NCI-H1048 (cell line): ENCODE results near the gene KIF1B.

Source experiments
- DNase-seq: peaks from one replicate; lab custom pipeline; 2025; lab: John Stamatoyannopoulos, UW

Gene KIF1B

DNA sequence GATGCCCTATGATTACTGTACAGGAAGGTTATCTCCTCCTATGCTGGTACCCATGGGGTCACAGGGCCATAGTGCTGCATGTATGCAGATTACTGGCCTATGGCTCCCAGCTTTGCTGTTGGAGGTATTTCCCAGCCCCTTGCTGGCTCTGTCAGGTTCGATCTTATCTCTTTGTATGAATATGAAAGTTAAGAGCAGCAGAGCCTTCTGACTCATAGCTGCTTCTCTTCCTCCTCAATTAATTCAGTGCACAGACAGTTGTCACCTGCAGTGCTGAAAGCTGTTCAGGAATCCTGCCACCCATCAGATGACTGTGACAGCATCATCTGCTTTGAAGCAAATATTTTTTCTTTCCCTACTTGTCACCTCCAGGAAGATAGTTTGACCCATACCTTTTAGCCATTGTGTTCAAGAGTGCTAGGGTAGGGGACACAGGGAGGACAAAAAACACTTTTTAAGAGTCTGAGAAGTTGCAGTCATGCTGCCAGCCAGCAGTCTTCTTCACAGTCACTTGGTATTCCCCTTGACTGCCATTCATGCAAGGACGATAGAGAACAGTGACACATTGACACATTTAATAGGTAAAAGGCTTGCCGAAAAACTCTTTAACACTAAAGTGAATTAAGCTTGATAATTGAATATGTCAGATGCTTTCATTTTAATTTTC is 73.1 kb downstream of the KIF1B start:
- DNase-seq, result no peak

DNA sequence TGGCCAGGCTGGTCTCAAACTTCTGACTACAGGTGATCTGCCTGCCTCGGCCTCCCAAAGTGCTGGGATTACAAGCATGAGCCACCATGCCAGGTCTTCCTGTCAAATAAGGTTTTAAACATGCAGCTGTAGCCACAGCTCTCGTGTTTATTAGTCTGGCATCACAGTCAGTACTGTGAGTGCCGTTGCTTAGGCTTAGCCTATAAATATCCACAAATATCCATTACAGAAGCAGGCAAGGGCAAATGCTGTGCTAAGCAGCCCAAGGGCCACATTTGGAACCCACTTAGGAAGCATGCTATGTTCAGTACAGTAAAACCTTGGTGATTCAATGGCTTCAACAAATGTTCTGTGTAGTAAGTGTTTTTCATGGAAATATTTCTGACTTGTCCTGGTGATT is 75.9 kb downstream of the KIF1B start:
- DNase-seq, result no peak

DNA sequence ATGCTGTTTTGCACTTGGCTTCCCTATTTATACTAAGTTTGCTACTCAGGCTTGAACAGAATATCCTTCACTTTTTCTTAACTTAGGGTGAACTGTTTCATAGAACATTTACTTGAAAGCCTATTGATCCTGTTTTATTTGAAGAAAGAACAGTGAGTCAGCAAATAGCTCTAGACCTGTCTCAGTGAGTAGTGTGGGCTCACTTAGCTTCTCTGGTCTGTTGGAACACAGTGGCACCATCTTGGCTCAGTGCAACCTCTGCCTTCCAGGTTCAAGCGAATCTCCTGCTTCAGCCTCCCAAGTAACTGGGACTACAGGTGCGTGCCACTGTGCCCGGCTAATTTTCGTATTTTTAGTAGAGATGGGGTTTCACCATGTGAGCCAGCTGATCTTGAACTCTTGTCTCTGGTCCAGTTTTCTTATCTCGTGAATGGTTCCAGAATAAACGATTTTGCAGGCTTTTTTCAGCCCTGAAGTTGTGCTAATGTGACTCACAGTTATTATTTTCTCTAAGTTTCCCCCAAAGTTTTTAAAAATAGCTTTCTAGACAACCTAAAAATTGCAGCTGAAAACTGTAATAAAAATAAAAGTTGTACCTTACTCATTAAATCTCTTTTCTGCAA is 76.8 kb downstream of the KIF1B start:
- DNase-seq, result no peak

DNA sequence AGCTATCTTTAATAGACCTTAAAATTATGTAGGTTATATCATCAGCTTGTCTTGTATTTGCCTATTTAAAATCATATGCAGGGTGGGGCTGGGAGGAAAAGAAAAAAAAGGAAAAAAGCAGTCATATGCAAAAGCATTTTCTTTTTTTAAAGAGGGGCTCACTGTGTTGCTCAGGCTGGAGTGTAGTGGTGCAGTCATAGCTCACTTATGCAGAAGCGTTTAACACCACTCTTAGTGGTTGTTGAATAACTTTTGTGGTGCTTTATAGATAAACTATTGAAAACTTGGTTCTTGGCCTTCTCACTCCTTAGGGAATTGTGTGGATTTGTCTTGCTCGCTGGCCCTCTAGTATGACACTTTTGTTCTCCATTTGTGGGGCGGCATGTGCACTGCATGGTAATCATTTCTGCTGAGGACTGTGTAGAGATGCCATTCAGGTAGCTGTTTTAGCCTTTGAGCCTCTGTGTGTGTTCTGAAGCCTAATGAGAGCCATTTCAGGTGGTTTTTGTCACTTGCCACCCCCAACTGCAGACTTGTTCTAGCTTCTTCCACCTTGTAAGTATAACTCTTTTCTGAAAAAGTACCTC is 77.8 kb downstream of the KIF1B start:
- no peak for DNase-seq

DNA sequence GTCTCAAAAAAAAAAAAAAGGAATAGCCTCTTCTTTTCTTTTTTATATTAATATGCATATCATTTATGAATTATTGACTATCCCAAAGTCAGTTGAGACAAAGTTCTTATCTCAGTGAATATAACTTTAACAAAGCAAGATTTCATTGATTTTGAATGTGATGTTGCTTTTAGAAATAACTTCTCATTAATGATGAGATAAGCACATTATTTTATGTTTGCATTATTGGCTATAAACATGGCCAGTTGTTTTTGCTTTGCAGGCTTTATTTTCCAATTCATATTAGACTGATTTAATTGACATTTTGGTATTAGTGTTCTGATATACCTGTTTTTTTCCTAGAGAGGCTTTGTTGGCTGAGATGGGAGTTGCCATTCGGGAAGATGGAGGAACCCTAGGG is 81.3 kb downstream of the KIF1B start:
- no peak for DNase-seq

DNA sequence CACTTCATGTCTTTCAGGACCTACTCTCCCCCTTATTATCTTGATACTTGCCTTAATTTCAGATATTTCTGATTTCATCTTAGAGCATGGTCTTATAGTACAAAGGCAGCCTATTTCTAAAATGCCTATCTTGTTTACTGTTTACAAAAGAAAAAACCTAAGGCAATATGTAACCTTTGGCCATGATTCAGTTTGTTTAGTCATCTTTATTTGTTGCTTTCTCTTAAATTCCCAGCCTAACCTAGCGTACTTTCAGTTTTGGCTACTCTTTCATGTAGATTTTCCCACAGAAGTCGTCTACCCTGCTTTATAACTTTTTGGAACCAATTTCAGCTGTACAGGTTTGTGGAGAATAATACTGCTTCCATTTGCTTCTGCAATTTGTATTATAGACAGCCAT is 81.8 kb downstream of the KIF1B start:
- no peak for DNase-seq

DNA sequence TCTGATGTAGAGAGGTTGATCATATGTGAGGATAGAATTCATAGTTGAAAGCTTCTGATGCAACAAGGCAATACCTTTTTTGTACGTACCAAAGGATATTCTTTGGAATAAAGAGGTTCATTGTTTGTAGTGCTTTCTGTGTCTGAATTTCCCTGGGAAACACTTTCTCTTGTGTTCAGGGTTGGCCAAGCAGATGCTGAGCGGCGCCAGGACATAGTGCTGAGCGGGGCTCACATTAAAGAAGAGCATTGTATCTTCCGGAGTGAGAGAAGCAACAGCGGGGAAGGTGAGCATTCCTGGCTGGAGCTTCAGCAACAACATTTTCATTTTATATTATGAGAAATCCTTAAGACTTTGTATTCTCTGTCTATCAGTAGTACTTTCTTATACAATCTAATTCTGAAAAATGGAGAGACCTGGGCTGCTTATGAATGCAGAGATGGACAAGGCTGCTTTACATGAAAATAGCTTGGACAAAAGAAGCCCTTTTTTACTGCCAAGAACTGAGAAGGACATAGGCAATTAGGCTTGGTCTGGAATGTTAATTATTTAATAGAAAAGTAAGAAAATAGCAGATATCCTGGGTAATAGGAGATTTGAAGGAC is 85.2 kb downstream of the KIF1B start:
- DNase-seq, result peak; percentile 22

DNA sequence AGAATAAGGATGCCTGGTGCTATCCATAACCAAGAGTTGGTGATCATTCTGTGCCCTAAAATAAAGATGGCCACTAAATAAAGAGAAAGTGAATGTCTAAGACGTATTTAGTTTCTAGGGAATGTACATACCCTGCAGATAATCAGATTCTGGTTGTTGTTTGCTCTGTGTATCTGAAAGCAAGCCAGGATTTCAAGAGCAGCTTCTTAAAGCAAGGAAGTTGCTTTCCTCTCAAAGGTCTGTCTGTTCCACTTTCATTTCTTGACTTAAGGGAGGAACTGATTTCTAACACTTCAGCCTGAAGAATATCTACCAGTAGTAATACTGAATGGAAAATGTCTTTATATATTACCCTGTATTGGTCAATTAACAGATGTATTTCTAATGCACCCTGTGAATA is 88.8 kb downstream of the KIF1B start:
- DNase-seq, result no peak

DNA sequence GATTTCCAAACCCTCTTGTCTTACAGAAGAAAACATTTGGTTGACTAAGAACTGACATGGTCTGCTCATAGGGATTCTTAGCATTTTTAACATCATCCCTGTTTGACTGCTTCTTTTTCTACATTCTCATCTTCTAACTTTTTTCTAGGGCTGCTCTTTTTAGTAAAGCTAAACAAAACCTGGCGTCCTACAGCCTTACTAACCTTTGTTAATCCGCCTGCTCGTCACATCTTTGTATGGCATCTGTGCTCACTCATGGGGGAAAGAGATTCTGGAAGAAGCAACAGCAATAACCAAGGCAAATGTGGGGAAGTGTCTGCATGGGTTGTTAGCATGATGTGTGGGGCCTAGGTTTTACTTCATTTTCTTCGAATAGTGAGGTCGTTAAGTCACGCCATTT is 92.0 kb downstream of the KIF1B start:
- DNase-seq, result no peak

DNA sequence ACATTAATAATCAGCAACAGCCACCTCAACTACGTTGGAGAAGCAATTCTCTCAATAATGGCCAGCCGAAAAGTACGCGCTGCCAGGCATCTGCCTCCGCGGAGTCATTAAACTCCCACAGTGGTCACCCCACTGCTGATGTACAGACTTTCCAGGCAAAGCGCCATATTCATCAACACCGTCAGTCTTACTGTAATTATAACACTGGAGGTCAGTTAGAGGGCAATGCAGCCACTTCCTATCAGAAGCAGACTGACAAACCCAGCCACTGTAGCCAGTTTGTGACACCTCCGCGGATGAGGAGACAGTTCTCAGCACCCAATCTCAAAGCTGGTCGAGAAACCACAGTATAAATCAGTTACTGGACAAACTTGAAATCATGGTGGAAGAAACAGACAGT is 93.9 kb downstream of the KIF1B start:
- DNase-seq, result no peak

DNA sequence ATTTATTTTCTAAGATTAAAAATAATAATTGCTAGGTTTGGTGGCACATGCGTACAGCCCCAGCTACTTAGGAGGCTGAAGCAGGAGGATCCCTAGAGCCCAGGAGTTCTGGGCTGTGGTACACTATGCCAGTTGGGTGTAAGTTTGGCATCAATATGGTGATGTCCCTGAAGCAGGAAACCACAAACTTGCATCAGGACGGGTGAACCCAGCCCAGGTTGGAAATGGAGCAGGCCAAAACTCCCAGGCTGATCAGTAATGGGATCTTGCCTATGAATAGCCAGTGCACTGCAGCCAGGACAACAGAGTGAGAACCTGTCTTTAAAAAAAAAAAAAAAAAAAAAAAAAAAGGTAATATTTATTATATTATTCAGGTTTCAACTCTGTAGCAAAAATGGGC is 96.1 kb downstream of the KIF1B start:
- DNase-seq, result no peak

DNA sequence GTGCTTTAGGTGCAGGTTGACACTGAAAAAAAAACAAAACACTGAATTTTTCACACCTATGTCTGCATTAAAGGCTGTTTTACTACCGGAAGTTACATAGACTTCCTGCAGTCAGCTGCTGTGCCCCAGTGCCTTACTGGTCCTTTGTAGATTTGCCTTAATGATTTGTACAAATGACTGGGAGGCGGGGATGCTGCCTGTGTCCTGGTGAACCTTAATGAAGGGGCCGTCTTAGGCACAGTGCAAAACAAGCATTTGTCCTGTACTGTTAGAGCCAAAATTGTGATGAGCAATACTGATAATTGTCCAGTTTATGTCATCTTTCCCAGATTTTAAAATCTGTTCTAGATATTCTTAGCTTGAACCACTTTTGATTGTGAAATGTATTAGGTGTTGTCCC is 97.6 kb downstream of the KIF1B start:
- DNase-seq, result no peak

DNA sequence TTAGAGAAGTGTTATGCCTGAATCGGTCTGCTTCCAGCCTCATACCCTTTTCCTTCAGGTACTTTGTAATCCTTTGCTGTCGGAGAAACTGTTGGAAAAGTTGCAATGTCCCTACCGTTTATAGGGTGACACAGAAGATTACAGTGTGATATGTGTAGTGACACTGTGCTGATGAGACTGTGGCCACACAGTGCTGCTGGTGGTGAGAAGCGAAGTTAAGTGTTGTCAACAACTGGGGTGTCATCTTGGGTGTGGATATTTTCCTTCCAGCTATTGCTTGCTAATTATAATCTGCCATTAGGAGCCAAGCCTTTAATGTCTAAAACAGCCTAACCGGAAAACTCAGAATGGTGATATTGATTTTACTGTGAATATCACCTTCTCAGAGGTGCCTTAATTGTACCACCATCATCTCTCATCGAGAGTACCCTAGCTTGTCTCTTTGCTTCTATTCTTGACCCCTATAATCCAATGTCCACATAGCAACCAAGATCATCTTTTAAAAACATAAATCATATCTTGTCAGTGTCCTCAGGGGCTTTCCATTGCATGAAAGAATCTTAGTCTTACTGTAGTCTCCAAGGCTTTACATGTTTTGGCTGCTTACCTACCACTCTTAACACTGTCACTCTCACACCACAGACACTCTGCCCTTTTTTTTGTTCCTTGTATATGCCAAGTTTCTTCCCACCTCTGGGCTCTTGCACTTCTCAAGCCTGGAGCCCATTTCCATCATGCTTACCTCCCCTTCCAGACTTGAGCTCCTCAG is 99.1 kb downstream of the KIF1B start:
- no peak for DNase-seq

DNA sequence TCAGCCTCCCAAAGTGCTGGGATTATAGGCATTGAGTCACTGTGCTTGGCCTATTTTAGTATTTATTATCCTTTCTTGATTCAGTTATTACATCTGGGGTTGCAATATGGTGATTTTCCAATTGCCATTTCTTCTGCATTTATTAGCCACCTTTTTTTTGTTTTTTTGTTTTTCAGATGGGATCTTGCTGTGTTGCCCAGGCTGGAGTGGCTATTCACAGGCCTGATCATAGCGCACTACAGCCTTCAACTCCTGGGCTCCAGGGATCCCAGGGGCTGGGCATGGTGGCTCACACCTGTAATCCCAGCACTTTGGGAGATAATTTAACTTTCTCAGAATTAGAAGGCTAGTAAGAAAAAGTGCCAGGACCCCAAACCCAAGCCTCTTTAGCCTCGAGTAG is 106.4 kb downstream of the KIF1B start:
- DNase-seq, result no peak

DNA sequence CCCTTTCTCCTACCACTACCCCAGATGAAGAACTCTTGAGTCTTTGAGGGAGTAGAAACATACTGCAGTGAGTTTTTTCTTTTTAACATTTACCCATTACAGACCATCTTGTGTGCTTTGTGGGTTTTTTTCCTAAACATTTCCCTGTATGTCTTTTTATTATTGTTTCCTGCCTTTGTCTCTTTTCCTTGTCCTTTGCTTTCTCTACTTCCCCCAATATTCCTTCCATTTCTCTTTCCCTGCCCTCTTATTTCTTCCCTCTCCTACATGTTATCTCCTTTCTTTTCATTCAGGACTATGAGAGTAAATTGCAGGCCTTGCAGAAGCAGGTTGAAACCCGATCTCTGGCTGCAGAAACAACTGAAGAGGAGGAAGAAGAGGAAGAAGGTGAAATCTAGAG is 109.4 kb downstream of the KIF1B start:
- no peak for DNase-seq

DNA sequence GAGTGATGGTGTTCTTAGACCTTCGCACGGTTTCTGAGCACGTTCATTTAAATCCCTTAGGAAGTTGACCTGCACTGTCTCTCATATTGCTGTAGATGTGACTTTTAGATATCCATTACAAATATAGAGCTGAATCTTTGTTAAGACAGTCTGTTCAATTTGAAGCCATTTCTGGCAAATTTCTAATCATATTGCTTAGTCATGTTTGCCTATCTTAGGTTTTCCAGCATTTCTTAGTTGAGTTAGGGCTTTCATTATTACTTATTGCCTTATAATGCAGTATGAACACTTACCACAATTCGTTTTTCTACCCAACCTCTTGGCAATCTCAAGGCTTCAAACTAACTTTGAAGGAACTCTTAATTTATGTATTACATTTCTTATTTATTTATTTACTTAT is 110.0 kb downstream of the KIF1B start:
- DNase-seq, result no peak

DNA sequence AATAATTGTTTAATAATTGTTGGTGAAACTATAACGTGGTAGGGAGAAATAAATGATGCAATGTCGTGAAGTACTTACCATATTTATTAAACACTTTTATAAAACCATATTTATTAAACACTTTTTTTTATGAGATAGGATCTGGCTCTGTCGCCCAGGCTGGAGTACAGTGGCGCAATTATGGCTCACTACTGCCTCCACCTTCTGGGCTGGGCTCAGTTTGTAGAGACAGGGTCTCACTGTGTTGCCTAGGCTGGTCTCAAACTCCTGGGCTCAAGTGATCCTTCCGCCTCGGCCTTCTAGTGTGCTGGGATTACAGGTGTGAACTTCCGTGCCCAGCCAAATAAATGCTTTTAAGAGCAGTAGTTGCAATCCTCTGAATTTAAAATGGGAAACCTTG is 112.5 kb downstream of the KIF1B start:
- DNase-seq, result no peak

DNA sequence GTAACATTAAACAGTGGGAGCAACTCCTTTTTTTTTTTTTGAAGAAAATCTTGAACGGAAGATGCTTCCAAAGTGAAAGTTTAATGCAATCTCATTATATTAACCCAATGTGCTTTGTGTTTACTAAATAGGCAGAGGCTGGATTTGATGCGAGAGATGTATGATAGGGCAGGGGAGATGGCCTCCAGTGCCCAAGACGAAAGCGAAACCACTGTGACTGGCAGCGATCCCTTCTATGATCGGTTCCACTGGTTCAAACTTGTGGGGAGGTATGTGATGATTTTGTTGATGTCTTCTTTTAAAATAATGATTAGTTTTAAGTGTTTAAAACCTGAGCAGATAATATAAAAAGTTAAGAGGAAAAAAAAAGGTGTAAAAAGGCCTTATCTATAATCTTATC is 114.3 kb downstream of the KIF1B start:
- no peak for DNase-seq

DNA sequence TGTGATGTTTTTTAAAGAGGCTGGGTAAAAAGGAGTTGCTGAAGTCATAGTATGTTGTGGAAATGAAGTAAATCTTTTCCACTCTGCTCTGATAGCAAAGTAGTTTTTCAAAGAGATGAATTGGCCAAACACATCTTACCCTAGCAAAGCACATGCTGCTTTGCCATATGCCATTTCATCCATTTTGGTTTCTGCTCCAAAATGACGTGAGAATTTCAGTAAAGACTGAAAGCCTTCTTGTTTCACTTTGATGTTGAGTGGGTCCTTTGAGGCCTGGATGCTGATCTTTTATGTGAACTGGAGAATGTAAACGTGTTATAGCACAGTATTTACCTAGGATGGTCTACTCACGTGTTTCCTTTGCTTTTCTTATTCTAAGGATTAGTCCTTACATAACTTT is 115.2 kb downstream of the KIF1B start:
- no peak for DNase-seq

DNA sequence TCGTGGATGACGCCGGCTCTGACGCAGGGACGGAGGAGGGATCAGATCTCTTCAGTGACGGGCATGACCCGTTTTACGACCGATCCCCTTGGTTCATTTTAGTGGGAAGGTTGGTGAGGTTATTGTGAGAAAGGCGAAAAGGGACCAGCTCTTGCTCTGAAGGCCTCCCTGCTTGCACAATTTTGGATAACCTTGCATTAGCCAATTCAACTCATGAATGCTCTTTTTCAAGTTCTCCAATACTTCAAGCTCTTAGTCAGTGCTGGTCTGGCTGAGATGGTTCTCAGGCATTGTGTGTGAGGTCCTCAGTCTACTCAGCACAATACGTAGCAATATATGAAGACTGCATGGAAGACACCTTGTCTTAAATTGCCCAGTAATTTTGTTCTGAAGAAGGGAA is 115.9 kb downstream of the KIF1B start:
- no peak for DNase-seq

DNA sequence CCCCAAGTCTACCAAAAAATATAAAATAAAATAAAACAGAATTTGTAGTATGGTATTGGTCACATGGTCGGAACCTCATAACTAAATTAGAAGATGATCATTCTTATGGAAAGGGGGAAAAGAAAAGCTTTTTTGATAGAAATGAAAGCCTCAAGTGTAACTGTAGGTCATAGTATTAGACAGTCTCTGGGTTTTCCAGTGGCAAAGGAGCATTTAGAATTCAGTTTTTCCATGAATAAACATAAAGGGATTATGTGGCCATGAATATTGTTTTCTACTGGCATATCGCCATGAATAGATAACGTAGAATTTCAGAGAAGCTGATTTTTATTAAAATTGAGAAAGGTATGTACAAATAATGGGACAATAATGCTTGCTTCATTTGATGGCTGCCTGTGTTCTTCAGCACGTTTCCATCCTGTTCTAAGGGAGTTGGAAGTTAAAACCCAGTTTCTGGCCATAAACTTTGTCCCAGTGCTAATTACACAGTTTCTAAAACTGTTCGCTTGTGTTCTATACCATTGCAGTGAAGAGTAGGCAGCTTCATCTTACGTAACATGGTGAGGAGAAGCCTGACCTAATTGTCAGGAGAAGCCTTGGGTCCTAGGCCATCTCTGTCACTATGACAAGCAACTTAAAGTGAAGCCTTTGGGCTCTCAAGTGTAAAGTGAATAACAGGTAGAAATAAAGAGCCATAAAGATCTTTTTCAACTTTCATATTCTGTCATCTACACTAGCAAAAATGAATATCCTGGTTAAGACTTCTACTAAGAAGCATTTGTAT is 118.0 kb downstream of the KIF1B start:
- no peak for DNase-seq

DNA sequence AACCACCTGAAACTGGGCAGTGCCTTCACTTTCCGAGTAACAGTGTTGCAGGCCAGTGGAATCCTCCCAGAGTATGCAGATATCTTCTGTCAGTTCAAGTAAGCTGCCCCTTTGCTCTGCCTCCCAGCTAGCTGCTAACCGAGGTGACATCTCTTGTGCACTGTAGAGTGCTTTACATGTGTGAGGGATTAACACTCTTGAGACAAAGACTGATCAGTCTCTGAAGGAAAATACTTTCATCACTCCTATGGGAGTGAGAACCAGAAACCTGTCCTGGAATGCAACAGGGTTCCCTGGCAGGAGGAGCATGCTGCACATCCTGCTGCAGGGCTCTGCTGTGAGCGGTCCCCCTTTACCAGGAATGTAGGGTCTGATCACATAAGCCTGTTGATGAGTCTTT is 127.1 kb downstream of the KIF1B start:
- DNase-seq, result no peak
